GM21723 (cell line): ENCODE measurements around the gene ZNG1B.
"Not testable (repeated sequence)": the region's sequence is repeated elsewhere in the genome, so short reads cannot be mapped to it uniquely, and the experiment has no call there.

Experiments used
- ATAC-seq: cut with Tn5 transposase; IDR thresholded peaks from one replicate; pipeline ENCODE4 v1.9.1; 2021; ENCODE audit warnings: mild to moderate bottlenecking, moderate library complexity; ENCODE audit not compliant: unreplicated experiment

Gene ZNG1B

DNA sequence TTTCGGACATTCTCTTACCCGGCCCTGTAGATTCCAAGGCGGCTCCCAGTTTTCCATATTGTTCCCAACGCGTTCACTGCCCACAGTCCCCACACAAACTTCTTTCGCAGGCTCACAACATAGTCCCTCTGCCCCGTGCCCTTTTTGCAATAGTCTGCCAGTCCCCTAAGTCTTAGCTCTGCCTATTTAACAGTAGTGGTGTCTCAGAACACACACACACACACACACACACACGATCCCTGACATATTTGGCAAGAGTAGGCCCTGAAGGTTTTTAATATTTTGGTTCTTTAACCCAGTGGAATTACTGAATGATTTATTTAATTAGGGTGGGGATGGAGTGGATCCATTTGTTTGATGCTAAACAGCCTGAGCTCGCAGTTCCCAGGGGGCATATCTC, 105.0 kb downstream of the ZNG1B start:
- not testable (repeated sequence) for ATAC-seq
